Epithelial cell of proximal tubule (primary cell): ENCODE data around the gene CCR2. TPM values are rescaled to one million over a fixed set of nuclear protein-coding genes. Genes with fewer than 3 reads are reported as not detected.

Experiments used
- DNase-seq: peaks from one replicate; pipeline ENCODE4 v3.0.0-alpha.2; 2011; ENCODE audit warnings: low read depth
- H3K4me3 ChIP-seq: 2 replicates; pipeline ENCODE4 v1.5.1; 2011; ENCODE audit warnings: low read depth, mild to moderate bottlenecking, low read length
- CTCF ChIP-seq: conservative IDR thresholded peaks from 2 replicates; pipeline ENCODE4 v1.5.1; 2012; ENCODE audit warnings: low read depth, mild to moderate bottlenecking, low read length
- total RNA-seq: library from RNA; depleted of rRNA; stranded (reverse); fragments of >200 nt; gene quantifications from 2 replicates; pipeline ENCODE4 v1.2.3, GENCODE V29; 2015

Gene CCR2
- total RNA-seq, 1 donor from 2014 or later: not detected

- no peak for TF ChIP-seq CTCF
- DNase-seq: no peak
- H3K4me3 ChIP-seq: no peak overlapping the region
Observed at GRCh38 chr3:46369675-46370132, 15.8 kb downstream of the CCR2 start.

- DNase-seq: no peak
- no peak for TF ChIP-seq CTCF
- H3K4me3 ChIP-seq: no peak within 1 kb of the TSS
Observed at GRCh38 chr3:46370839-46371518, 17.1 kb downstream of the CCR2 start, which contains the start of gene CCR5. Gene CCR5, plus strand, starts transcription at chr3:46370946. Its CDS starts 1,957 bp downstream, at chr3:46372903.

GRCh38 chr3:46371519-46372340 is 17.8 kb downstream of the CCR2 start:
- TF ChIP-seq CTCF: no peak
- no peak overlapping the region for H3K4me3 ChIP-seq
- no peak for DNase-seq

GRCh38 chr3:46372492-46373359 is 18.8 kb downstream of the CCR2 start:
- DNase-seq: no peak

GRCh38 chr3:46374755-46375154 is 20.8 kb downstream of the CCR2 start:
- no peak for TF ChIP-seq CTCF
- no peak overlapping the region for H3K4me3 ChIP-seq
- no peak for DNase-seq

More at GRCh38 chr3:46372492-46373359, 18.8 kb downstream of the CCR2 start:
- peak; percentile 88 for TF ChIP-seq CTCF
- no peak overlapping the region for H3K4me3 ChIP-seq

- H3K4me3 ChIP-seq: no peak overlapping the region
- DNase-seq: no peak
- TF ChIP-seq CTCF: no peak
Observed at GRCh38 chr3:46375218-46375617, 21.3 kb downstream of the CCR2 start.
